ENCODE measurements around the gene RNF43.

The RNF43 gene

DNA sequence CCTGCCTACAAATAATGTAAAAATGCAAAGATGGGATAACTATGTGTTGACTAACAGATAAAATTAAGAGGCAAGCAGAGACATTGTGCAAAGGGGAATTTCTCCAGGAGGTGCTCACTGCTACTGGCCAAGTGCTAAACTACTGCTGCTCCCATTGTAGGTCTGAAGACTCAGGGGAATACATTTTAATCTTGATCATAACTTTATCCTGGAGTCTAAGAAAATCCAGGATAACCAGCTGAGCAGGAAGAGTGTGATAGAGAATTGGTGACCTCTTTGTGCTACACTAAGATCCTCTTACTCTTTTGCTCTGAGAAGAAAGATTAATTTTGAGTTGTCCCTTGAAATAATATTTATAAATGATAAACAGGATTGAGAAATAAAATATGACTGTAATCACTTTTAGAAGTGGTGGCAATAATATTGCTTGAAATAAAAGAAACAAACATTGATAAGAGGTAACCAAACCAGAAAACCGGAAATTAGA lies 5.9 kb downstream of the RNF43 start:
- no peak for DNase-seq (ENCODE audit: low spot score)
- TF ChIP-seq, protein P1, sequence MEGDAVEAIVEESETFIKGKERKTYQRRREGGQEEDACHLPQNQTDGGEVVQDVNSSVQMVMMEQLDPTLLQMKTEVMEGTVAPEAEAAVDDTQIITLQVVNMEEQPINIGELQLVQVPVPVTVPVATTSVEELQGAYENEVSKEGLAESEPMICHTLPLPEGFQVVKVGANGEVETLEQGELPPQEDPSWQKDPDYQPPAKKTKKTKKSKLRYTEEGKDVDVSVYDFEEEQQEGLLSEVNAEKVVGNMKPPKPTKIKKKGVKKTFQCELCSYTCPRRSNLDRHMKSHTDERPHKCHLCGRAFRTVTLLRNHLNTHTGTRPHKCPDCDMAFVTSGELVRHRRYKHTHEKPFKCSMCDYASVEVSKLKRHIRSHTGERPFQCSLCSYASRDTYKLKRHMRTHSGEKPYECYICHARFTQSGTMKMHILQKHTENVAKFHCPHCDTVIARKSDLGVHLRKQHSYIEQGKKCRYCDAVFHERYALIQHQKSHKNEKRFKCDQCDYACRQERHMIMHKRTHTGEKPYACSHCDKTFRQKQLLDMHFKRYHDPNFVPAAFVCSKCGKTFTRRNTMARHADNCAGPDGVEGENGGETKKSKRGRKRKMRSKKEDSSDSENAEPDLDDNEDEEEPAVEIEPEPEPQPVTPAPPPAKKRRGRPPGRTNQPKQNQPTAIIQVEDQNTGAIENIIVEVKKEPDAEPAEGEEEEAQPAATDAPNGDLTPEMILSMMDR (IDR thresholded peaks at IDR 0.05; ENCODE audit: borderline replicate concordance, control extremely low read depth, extremely low read depth, insufficient read depth, missing control alignments) = no peak
- in situ Hi-C loops (cut with MboI; ENCODE audit: low sequenced_read_pairs, unreplicated experiment) = no loop called here

DNA sequence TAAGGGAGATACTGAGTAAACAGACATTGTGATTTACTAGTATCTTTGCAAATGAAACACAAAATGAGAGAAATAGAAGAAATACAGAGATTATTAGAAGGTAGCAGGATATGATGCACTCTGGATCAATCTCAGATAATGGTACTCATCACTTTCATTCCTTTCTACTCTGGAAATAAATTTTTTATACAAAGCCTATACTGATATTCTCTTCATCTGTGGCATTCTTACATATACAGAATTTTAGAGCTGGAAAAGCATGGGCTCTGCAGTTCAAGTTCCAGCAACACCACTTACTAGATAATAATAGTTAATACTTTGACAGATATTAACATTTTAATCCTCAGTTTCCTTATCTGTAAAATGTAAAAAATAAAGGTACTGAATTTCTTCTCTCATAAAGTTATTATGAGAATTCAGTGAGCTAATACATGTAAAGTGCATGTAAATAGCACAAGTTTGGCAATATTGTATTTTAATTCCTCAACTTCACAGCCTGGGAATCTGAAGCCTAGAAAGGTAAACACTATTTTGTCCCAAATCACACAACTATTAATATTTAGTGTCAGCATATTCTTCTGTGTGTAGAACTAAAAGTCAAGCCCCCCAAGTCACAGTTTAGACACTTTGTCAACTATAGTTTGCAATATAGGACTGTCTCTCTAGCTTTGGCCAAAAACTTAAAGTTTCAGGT lies 6.5 kb downstream of the RNF43 start:
- TF ChIP-seq, protein P1 (IDR thresholded peaks at IDR 0.05; ENCODE audit: borderline replicate concordance, control extremely low read depth, extremely low read depth, insufficient read depth, missing control alignments) = no peak
- no peak for DNase-seq (ENCODE audit: low spot score)
- in situ Hi-C loops (cut with MboI; ENCODE audit: low sequenced_read_pairs, unreplicated experiment) = no loop called here

- TF ChIP-seq, protein P1 (IDR thresholded peaks at IDR 0.05; ENCODE audit: borderline replicate concordance, control extremely low read depth, extremely low read depth, insufficient read depth, missing control alignments) = no peak
- DNase-seq (ENCODE audit: low spot score) = no peak
These were observed 7.9 kb downstream of the RNF43 start for GRCh38 chr17:58409432-58409831.

GRCh38 chr17:58403311-58403710 lies 14.0 kb downstream of the RNF43 start:
- no peak for DNase-seq (ENCODE audit: low spot score)
- in situ Hi-C loops (cut with MboI; ENCODE audit: low sequenced_read_pairs, unreplicated experiment) = no loop called here
- TF ChIP-seq, protein P1 (IDR thresholded peaks at IDR 0.05; ENCODE audit: borderline replicate concordance, control extremely low read depth, extremely low read depth, insufficient read depth, missing control alignments) = no peak

More at GRCh38 chr17:58409432-58409831, 7.9 kb downstream of the RNF43 start:
- in situ Hi-C loops (cut with MboI; ENCODE audit: low sequenced_read_pairs, unreplicated experiment) = no loop called here

- no peak for DNase-seq (ENCODE audit: low spot score)
- TF ChIP-seq, protein P1 (IDR thresholded peaks at IDR 0.05; ENCODE audit: borderline replicate concordance, control extremely low read depth, extremely low read depth, insufficient read depth, missing control alignments) = no peak
- in situ Hi-C loops (cut with MboI; ENCODE audit: low sequenced_read_pairs, unreplicated experiment) = no loop called here
These were observed 14.7 kb downstream of the RNF43 start for GRCh38 chr17:58402679-58403078.

DNA sequence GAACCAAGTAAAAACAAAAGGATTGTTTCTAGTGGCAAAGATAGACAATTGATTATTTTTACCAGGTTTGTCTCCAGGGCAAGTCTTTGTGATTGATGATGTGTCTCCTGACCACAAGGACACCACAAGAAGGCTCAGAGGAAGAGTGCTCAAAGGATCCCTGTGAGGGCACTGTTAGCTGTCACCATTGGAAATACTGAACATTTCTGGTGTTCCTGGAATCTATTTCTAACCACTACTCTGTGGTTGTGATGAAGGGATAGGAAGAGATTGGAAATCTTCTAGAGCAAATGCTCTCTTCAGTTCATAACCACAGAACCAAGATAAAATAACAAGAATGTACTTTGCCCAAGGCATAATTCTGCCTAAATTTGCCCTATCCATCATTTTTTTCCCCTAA lies 15.3 kb downstream of the RNF43 start:
- in situ Hi-C loops (cut with MboI; ENCODE audit: low sequenced_read_pairs, unreplicated experiment) = no loop called here
- DNase-seq (ENCODE audit: low spot score) = no peak
- TF ChIP-seq, protein P1 (IDR thresholded peaks at IDR 0.05; ENCODE audit: borderline replicate concordance, control extremely low read depth, extremely low read depth, insufficient read depth, missing control alignments) = no peak
